Ovary (tissue), 9 donors: ENCODE results near the gene AFAP1. TPM values are rescaled to one million over a fixed set of nuclear protein-coding genes. Genes with fewer than 3 reads are reported as not detected.

ENCODE experiments used
- DNase-seq, 5 donors: peaks; one replicate each; pipeline ENCODE4 v3.0.0-alpha.2; 2019 to 2020
- H3K27ac ChIP-seq, 2 donors: fragments of 200-600 bp; one replicate each; pipeline versions ENCODE4 v1.5.1 to v1.8.0; 2019 to 2022
- H3K27me3 ChIP-seq: fragments of 200-600 bp; one replicate; pipeline ENCODE4 v1.8.0; 2022
- H3K36me3 ChIP-seq: fragments of 200-600 bp; sonication (generic); one replicate; pipeline ENCODE4 v1.5.1; 2019
- H3K4me1 ChIP-seq: one replicate; pipeline ENCODE4 v1.8.1; 2013; ENCODE audit warnings: mild to moderate bottlenecking, moderate library complexity; ENCODE audit not compliant: insufficient read depth
- H3K4me3 ChIP-seq: fragments of 200-600 bp; sonication (generic); one replicate; pipeline ENCODE4 v1.5.1; 2017
- H3K9me3 ChIP-seq, 2 donors: fragments of 200-600 bp in 1 of 2; sonication (generic) in 1 of 2; one replicate each; pipeline versions ENCODE4 v1.5.1 to v1.8.1; 2013 to 2019; ENCODE audit warnings: mild to moderate bottlenecking in 1 of 2, moderate library complexity in 1 of 2
- EP300 ChIP-seq: sonication (generic); formaldehyde crosslinking; IDR thresholded peaks from one replicate; pipeline ENCODE4 v1.6.1; 2017; ENCODE audit warnings: antibody characterized with exemption
- POLR2A ChIP-seq: fragments of 450-650 bp; IDR thresholded peaks from one replicate; pipeline ENCODE4 v1.6.1; 2017; ENCODE audit warnings: antibody characterized with exemption, mild to moderate bottlenecking, moderate library complexity
- WGBS, 3 donors: extraction: QIAGEN DNeasy Blood & Tissue Kit in 1 of 3; methylation state at CpG; one replicate each; pipeline versions ENCODE4 v1.1.5 to v1.1.7; 2013 to 2017; 5-methylcytosine and 5-hydroxymethylcytosine counted together
- intact Hi-C, 4 donors: fragments of 100-400 bp; cut with DNase I; formaldehyde crosslinking; loops; one replicate each; pipeline versions ENCODE4 v1.11.0 to v1.15.1; 2022 to 2023
- polyA plus RNA-seq, 2 donors: library from polyadenylated mRNA; stranded (reverse); fragments of 200-250 nt in 1 of 2; fragments of 350-450 nt in 1 of 2; fragmentation: Illumina TruSeq in 1 of 2; extraction: RNeasy Lipid Tissue Mini Kit (QIAGEN cat#74804) in 1 of 2; gene quantifications; one replicate each; pipeline ENCODE4 v1.2.3, GENCODE V29; 2013 to 2014
- total RNA-seq, 7 donors: library from RNA; depleted of rRNA in 2 of 7; stranded (reverse); fragments of >200 nt in 2 of 7; fragmentation: NEBNext Ultra II Directional in 3 of 7; extraction: Animal tissue kit (Norgen Biotek cat#: 25700) in 3 of 7; gene quantifications; one replicate each; pipeline versions ENCODE4 v1.1.0 to v1.2.4, GENCODE V29; 2016 to 2023
- TF ChIP-seq, protein P1 (sequence below), 3 donors: fragments of 450-650 bp in 2 of 3; fragments of 200-600 bp in 1 of 3; IDR thresholded peaks; one replicate each; pipeline versions ENCODE4 v1.5.1 to v1.8.0; 2016 to 2022; ENCODE audit warnings: antibody characterized with exemption in 3 of 3, mild to moderate bottlenecking in 1 of 3
- donor health status: DM: no; HTN: no; CAD: no; lungs with moderate emphysema.
- donor health status: DM: no; HTN: no; CAD: no.
- donor health status: Bipolar disorder and iron deficiency.
- donor health status: DM: yes; HTN: yes; CAD: no.
- donor health status: DM: no; HTN: no; CAD: no.
- donor health status: DM: yes; HTN: yes; CAD: no.

The AFAP1 gene
- total and polyA plus RNA-seq, 9 donors, result 8.6 to 42.3 (median 23.0) TPM

DNA sequence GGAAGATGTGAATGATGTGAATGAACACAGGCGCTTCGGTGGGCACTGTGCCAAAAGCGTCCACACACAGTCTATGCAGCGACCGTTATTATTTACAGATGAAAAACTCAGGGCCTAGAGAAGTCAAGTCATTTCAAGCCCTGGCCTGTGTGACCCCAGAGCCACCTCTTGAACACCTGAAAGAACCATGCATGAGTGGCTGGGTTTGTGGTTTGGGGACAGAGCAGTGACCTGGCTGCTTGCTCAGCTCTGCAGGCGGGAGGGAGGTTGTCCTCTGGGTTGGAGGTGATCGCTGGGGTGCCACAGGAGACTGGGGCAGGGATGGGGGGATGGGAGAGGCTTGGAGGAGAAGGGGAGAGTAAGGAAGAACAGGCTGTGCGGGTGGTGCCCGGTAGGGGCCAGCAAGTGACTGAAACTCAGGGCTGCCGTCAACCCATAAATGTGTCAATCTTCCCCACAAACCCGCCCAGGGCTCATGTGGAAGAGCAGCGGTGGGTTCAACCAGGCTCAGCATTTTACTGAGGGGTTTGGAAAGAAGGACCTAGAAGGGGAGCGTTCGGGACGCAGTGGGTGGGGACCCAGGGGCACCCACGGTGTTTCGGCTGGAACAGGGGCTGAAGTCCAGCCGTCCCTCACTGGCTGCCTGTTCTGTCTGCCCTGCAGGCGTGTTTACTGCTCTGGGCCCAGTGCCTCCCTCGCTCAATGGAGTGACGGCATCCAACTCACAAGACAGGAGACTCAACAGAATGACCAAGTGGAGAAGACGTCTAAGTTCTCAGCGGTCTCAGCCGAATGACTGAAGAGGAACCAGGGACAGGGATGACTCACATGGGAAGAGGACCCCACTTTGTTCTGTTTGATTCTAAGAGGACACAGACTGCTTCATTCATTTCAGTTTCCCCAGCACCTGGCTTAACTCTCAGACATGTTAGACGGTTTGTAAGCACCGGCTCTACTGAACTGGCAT is 167.8 kb downstream of the AFAP1 start:
- Histone ChIP-seq H3K4me3 (no peak overlapping the region), H3K36me3 (no peaks in the 10 kb centered on the region), H3K9me3 (no peaks in the 10 kb centered on the region), H3K27me3 (no peaks in the 10 kb centered on the region), H3K4me1 (peaks cover 3% of the 10 kb centered on the region), H3K27ac (peak overlapping the region in 1 of 2 donors; percentile 56)
- no peak for DNase-seq
- WGBS, 3 donors, result 73 to 77% (median 75%) methylated on average over 26 of the region's 26 CpGs
- intact Hi-C loops, result no loop called here
- no peak for TF ChIP-seq POLR2A
- TF ChIP-seq, protein P1, sequence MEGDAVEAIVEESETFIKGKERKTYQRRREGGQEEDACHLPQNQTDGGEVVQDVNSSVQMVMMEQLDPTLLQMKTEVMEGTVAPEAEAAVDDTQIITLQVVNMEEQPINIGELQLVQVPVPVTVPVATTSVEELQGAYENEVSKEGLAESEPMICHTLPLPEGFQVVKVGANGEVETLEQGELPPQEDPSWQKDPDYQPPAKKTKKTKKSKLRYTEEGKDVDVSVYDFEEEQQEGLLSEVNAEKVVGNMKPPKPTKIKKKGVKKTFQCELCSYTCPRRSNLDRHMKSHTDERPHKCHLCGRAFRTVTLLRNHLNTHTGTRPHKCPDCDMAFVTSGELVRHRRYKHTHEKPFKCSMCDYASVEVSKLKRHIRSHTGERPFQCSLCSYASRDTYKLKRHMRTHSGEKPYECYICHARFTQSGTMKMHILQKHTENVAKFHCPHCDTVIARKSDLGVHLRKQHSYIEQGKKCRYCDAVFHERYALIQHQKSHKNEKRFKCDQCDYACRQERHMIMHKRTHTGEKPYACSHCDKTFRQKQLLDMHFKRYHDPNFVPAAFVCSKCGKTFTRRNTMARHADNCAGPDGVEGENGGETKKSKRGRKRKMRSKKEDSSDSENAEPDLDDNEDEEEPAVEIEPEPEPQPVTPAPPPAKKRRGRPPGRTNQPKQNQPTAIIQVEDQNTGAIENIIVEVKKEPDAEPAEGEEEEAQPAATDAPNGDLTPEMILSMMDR (IDR thresholded peaks at IDR 0.05), result no peak
- TF ChIP-seq EP300, result no peak

DNA sequence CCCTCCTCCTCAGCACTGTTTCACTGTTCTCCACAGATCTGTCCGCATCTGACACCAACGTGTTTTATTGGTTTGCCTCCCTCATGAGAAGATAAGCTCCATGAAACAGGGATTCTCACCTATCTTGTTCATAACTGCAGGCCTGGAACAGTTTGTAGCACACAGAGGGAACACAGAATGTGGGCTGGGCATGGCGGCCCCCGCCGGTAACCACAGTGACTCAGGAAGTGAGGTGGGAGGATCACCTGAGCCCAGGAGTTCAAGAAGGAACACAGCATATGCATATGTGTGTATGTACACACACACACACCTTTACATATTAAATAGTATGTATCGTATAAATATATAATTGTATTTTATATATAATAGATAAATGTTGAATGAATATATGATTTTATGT is 168.6 kb downstream of the AFAP1 start:
- Histone ChIP-seq H3K4me3 (no peak overlapping the region), H3K36me3 (no peaks in the 10 kb centered on the region), H3K9me3 (no peaks in the 10 kb centered on the region), H3K4me1 (peaks cover 3% of the 10 kb centered on the region), H3K27me3 (no peaks in the 10 kb centered on the region), H3K27ac (no peak overlapping the region)
- intact Hi-C loops, result no loop called here
- no peak for DNase-seq
- TF ChIP-seq EP300 (no peak), POLR2A (no peak)
- TF ChIP-seq, protein P1 (IDR thresholded peaks at IDR 0.05), result no peak
- 79 to 80% (median 80%) methylated on average over 6 of the region's 6 CpGs for WGBS, 3 donors

DNA sequence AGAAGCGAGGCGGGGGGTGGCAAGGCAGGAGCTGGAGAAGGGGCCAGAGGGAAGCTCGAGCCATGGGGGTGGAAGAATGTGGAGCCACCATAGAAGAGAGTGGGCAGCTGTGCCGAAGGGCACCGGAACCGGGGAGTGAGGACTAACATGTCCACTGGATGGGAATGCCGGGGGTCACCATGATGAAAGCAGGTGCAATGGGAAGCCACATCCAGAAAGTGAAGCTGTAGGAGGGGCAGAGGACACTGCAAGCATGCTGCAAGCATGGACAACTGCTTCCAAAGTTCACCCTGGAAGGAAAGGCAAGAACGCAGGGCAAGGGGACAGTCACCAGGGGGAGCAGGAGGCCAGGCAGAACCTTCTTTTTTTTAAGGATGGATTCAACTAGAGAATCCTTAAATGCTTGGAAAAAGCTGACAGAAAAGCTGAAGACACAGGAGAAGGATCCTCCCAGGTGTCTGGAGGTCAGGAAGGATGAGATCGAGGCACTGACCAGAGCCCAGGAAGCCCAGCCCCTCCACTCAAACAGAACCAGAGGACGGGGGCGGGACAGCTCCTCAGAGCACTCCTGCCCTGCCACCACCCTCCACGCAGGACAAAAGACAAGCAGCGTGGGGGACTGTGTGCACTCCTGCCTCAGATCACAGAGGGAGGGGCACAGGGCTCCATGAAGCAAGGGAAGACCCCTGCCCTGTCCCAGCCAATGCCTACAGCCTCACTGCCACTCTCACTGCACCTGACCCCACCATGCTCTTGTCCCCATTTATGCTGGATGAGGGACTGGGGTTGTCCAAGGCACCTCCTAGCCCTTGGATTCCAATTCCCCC is 169.2 kb downstream of the AFAP1 start:
- Histone ChIP-seq H3K4me1 (peaks cover 3% of the 10 kb centered on the region), H3K27me3 (no peaks in the 10 kb centered on the region), H3K27ac (no peak overlapping the region), H3K36me3 (no peaks in the 10 kb centered on the region), H3K4me3 (no peak overlapping the region), H3K9me3 (no peaks in the 10 kb centered on the region)
- DNase-seq, result peak in 1 of 5 donors; percentile 14
- 85 to 89% (median 86%) methylated on average over 13 of the region's 13 CpGs for WGBS, 3 donors
- TF ChIP-seq POLR2A (no peak), EP300 (no peak)
- TF ChIP-seq, protein P1 (IDR thresholded peaks at IDR 0.05), result no peak
- intact Hi-C loops, result no loop called here

DNA sequence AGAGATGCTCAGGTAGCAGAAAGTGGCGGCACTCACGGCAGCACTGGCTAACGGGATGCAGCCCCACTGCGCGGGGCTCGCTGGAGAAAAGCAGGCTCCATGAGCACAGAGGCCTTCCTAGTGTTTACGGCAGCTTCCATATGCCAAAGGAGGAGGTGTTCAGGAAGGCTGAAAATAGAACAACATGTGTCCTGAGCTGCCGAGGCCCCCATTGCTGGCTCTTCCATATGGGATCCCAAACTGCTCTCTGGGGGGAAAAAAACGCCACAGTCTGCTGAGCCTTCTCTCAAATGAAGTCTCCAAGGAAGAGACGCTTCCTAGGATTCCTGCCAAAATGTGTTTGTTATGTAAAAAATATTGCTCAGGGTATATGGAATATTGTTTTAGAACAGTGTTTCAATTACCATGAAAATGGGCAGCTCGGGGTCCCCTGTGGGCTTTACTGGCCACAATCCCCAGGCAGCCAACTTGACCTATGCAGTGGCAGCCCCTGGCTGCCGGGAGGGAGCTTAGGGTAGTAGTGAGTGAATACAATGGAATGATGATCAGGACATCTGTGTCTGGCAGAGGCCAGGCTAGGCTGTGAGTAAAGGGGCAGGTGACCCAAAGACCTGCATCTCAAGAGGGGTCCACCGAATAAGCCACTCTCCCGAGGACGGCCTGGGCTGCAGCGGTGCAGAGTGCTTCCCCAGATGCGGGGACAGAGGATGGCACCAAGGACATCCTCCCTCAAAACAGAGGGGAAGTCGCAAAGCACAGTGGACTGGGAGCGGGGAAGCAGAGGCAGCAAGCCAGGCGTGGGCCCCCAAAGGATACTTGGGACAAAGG is 170.1 kb downstream of the AFAP1 start:
- no peak overlapping the region for H3K4me3 ChIP-seq
- intact Hi-C loops, result loop anchor here in 2 of 4 donors (2.0 to 5.0 kb wide), 2 partner anchors 19 to 33 kb away; no protein-coding TSS in a partner anchor
- no peaks in the 10 kb centered on the region for H3K27me3 ChIP-seq
- H3K9me3 ChIP-seq, result no peaks in the 10 kb centered on the region
- TF ChIP-seq, protein P1 (IDR thresholded peaks at IDR 0.05), result no peak
- no peak for TF ChIP-seq EP300
- TF ChIP-seq POLR2A, result no peak
- peaks cover 3% of the 10 kb centered on the region for H3K4me1 ChIP-seq
- no peak overlapping the region for H3K27ac ChIP-seq
- no peaks in the 10 kb centered on the region for H3K36me3 ChIP-seq
- WGBS, 3 donors, result 80 to 88% (median 86%) methylated on average over 20 of the region's 20 CpGs
- DNase-seq, result peak in 1 of 5 donors; percentile 29
